ENCODE data around the gene CCNL2. TPM values are rescaled to one million over a fixed set of nuclear protein-coding genes. Genes with fewer than 3 reads are reported as not detected.
A peak's percentile ranks its signal among the peaks of the same experiment; 100 is the strongest.

Gene CCNL2
- total and polyA plus RNA-seq, 2 of the 13 experiments (the other 11 are each of a cell fraction or from before 2014, with no cell fraction given), result 105 to 340 TPM

GRCh38 chr1:1399187-1399871 is at the start of gene CCNL2 (continued):
- TF ChIP-seq, protein P1, sequence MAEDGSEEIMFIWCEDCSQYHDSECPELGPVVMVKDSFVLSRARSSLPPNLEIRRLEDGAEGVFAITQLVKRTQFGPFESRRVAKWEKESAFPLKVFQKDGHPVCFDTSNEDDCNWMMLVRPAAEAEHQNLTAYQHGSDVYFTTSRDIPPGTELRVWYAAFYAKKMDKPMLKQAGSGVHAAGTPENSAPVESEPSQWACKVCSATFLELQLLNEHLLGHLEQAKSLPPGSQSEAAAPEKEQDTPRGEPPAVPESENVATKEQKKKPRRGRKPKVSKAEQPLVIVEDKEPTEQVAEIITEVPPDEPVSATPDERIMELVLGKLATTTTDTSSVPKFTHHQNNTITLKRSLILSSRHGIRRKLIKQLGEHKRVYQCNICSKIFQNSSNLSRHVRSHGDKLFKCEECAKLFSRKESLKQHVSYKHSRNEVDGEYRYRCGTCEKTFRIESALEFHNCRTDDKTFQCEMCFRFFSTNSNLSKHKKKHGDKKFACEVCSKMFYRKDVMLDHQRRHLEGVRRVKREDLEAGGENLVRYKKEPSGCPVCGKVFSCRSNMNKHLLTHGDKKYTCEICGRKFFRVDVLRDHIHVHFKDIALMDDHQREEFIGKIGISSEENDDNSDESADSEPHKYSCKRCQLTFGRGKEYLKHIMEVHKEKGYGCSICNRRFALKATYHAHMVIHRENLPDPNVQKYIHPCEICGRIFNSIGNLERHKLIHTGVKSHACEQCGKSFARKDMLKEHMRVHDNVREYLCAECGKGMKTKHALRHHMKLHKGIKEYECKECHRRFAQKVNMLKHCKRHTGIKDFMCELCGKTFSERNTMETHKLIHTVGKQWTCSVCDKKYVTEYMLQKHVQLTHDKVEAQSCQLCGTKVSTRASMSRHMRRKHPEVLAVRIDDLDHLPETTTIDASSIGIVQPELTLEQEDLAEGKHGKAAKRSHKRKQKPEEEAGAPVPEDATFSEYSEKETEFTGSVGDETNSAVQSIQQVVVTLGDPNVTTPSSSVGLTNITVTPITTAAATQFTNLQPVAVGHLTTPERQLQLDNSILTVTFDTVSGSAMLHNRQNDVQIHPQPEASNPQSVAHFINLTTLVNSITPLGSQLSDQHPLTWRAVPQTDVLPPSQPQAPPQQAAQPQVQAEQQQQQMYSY (CRISPR knock-in tag; IDR thresholded peaks at IDR 0.05), result 0 out of 2 replicates have a peak, but pooled peaks have one; percentile 3
- TF ChIP-seq, protein P2, sequence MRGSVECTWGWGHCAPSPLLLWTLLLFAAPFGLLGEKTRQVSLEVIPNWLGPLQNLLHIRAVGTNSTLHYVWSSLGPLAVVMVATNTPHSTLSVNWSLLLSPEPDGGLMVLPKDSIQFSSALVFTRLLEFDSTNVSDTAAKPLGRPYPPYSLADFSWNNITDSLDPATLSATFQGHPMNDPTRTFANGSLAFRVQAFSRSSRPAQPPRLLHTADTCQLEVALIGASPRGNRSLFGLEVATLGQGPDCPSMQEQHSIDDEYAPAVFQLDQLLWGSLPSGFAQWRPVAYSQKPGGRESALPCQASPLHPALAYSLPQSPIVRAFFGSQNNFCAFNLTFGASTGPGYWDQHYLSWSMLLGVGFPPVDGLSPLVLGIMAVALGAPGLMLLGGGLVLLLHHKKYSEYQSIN (CRISPR knock-in tag; IDR thresholded peaks at IDR 0.05; ENCODE audit: borderline replicate concordance), result no peak
- TF ChIP-seq ZSCAN30 (CRISPR knock-in tag; IDR thresholded peaks at IDR 0.05) (peak; percentile 91; the same call in 1 of the 2 replicates), TFE3 (CRISPR knock-in tag; IDR thresholded peaks at IDR 0.05) (no peak; the same call in 1 of the 2 replicates), THRA (CRISPR knock-in tag; IDR thresholded peaks at IDR 0.05; ENCODE audit: borderline replicate concordance) (peak; percentile 66), ZBTB7A (CRISPR knock-in tag; IDR thresholded peaks at IDR 0.05) (no peak; the same call in 1 of the 2 replicates), ZNF10 (CRISPR knock-in tag; IDR thresholded peaks at IDR 0.05; ENCODE audit: borderline replicate concordance, low read depth) (no peak), REPIN1 (CRISPR knock-in tag; IDR thresholded peaks at IDR 0.05; ENCODE audit: borderline replicate concordance, low read depth) (0 out of 2 replicates have a peak, but pooled peaks have one; percentile 38), IRF2 (CRISPR knock-in tag; IDR thresholded peaks at IDR 0.05) (peak; percentile 83), STAG1 (CRISPR knock-in tag; IDR thresholded peaks at IDR 0.05) (no peak; the same call in 1 of the 2 replicates), GABPB1 (CRISPR knock-in tag; IDR thresholded peaks at IDR 0.05) (peak; percentile 98), ZNF556 (CRISPR knock-in tag; IDR thresholded peaks at IDR 0.05; ENCODE audit: borderline replicate concordance) (peak; percentile 48; the same call in 1 of the 2 replicates), ISL2 (CRISPR knock-in tag; IDR thresholded peaks at IDR 0.05) (peak; percentile 66; the same call in 1 of the 2 replicates)
- TF ChIP-seq, protein P3, sequence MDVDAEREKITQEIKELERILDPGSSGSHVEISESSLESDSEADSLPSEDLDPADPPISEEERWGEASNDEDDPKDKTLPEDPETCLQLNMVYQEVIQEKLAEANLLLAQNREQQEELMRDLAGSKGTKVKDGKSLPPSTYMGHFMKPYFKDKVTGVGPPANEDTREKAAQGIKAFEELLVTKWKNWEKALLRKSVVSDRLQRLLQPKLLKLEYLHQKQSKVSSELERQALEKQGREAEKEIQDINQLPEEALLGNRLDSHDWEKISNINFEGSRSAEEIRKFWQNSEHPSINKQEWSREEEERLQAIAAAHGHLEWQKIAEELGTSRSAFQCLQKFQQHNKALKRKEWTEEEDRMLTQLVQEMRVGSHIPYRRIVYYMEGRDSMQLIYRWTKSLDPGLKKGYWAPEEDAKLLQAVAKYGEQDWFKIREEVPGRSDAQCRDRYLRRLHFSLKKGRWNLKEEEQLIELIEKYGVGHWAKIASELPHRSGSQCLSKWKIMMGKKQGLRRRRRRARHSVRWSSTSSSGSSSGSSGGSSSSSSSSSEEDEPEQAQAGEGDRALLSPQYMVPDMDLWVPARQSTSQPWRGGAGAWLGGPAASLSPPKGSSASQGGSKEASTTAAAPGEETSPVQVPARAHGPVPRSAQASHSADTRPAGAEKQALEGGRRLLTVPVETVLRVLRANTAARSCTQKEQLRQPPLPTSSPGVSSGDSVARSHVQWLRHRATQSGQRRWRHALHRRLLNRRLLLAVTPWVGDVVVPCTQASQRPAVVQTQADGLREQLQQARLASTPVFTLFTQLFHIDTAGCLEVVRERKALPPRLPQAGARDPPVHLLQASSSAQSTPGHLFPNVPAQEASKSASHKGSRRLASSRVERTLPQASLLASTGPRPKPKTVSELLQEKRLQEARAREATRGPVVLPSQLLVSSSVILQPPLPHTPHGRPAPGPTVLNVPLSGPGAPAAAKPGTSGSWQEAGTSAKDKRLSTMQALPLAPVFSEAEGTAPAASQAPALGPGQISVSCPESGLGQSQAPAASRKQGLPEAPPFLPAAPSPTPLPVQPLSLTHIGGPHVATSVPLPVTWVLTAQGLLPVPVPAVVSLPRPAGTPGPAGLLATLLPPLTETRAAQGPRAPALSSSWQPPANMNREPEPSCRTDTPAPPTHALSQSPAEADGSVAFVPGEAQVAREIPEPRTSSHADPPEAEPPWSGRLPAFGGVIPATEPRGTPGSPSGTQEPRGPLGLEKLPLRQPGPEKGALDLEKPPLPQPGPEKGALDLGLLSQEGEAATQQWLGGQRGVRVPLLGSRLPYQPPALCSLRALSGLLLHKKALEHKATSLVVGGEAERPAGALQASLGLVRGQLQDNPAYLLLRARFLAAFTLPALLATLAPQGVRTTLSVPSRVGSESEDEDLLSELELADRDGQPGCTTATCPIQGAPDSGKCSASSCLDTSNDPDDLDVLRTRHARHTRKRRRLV (CRISPR knock-in tag; IDR thresholded peaks at IDR 0.05), result peak; percentile 80
